HuH-7.5 (cell line): ENCODE results near the gene ACAP2.
"Not testable (repeated sequence)": the region's sequence is repeated elsewhere in the genome, so short reads cannot be mapped to it uniquely, and the experiment has no call there.

Experiments
- DNase-seq: peaks from one replicate; pipeline ENCODE4 v3.0.0; 2011; ENCODE audit warnings: low spot score

Gene ACAP2

GRCh38 chr3:195290643-195291042 is 152.2 kb downstream of the ACAP2 start:
- DNase-seq = not testable (repeated sequence)

- no peak for DNase-seq
These were observed 156.5 kb downstream of the ACAP2 start for GRCh38 chr3:195286115-195286872.

GRCh38 chr3:195285372-195285771 is 157.4 kb downstream of the ACAP2 start:
- DNase-seq = no peak

GRCh38 chr3:195284842-195285241 is 158.0 kb downstream of the ACAP2 start:
- no peak for DNase-seq

- DNase-seq = no peak
These were observed 159.9 kb downstream of the ACAP2 start for GRCh38 chr3:195282961-195283360.

- no peak for DNase-seq
These were observed 168.4 kb downstream of the ACAP2 start for GRCh38 chr3:195274259-195274966.

- peak; percentile 77 for DNase-seq
These were observed 171.2 kb downstream of the ACAP2 start for GRCh38 chr3:195271410-195272243.

GRCh38 chr3:195270817-195271409 is 171.9 kb downstream of the ACAP2 start, which contains the start of gene XXYLT1:
Gene XXYLT1 (minus strand): TSS chr3:195271159. CDS start chr3:195271058, 101 bp downstream.
- peak; percentile 77 for DNase-seq

- peak; percentile 57 for DNase-seq
These were observed 172.6 kb downstream of the ACAP2 start for GRCh38 chr3:195270079-195270816.

- no peak for DNase-seq
These were observed 173.3 kb downstream of the ACAP2 start for GRCh38 chr3:195269375-195270078.

- DNase-seq = no peak
These were observed 174.1 kb downstream of the ACAP2 start for GRCh38 chr3:195268576-195269309.

GRCh38 chr3:195267096-195267495 is 175.7 kb downstream of the ACAP2 start:
- no peak for DNase-seq

GRCh38 chr3:195266428-195266827 is 176.4 kb downstream of the ACAP2 start:
- no peak for DNase-seq

- DNase-seq = no peak
These were observed 177.3 kb downstream of the ACAP2 start for GRCh38 chr3:195265363-195265976.

- DNase-seq = no peak
These were observed 178.8 kb downstream of the ACAP2 start for GRCh38 chr3:195263925-195264600.

- no peak for DNase-seq
These were observed 179.5 kb downstream of the ACAP2 start for GRCh38 chr3:195263193-195263924.

- no peak for DNase-seq
These were observed 180.9 kb downstream of the ACAP2 start for GRCh38 chr3:195261925-195262324.

GRCh38 chr3:195260280-195260905 is 182.4 kb downstream of the ACAP2 start:
- no peak for DNase-seq
